ENCODE measurements around the gene NEK7.

NEK7 gene

DNA sequence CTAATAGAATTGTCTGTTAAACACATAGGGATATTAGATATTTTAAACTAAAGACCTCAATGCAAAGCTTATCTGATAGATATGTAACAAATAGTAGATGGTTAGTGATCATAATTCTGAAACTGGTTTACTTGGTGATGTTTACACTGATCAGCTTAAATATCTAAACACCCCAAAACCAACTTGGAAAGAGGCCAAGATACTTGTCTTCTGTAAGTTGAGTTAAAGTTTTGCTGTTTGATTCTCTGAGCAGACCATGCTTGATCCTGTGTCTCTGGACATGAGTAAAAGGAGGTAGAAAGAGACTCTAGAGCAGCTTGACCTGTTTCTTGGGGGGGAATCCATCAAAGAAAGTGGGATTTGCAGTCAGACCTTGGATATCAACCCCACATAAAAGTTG is 107.5 kb downstream of the NEK7 start:
- Histone ChIP-seq H3K27ac (ENCODE audit: low read depth in 2 of 2, low read length in 2 of 2) (no peak overlapping the region), H3K36me3 (ENCODE audit: control insufficient read depth in 2 of 2, insufficient read depth in 2 of 2, low read length in 2 of 2) (no peaks in the 10 kb centered on the region), H3K9ac (ENCODE audit: low read depth in 1 of 2, low read length in 2 of 2) (no peak overlapping the region), H3K27me3 (ENCODE audit: control insufficient read depth in 2 of 2, insufficient read depth in 2 of 2, low read length in 2 of 2) (no peaks in the 10 kb centered on the region), H3K4me1 (ENCODE audit: control insufficient read depth in 2 of 2, insufficient read depth in 2 of 2, low read length in 2 of 2) (no peaks in the 10 kb centered on the region), H3K4me3 (ENCODE audit: low read length in 2 of 2) (no peak overlapping the region), H3K9me3 (ENCODE audit: control insufficient read depth in 2 of 2, low read length in 2 of 2) (no peaks in the 10 kb centered on the region)

DNA sequence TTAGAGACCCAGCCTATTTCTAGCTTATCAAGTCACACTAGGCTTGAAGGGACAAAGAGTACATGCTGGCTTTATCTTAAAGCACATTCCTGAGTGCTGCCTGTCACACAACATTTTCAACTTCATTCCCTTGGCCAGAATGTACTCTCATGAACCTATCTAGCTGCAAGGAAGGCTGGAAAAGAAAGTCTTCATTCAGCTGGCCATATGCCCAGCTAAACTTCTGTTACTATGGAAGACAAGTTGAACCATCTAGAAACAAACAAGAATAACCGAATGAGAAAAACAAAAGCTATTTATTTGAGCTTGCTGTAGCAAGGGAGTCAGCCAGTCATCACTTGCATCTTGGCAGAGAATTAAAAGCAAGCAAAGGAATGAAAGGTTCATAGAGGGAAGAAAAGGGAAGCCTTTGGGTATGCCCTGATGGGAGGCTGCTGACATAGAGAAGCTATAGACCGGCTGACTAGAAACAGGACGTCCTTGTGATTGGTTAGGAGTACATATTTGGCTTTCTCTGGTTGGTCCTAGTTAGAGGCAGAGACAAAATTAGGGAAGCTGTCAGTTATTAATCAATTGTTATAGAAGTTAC is 108.4 kb downstream of the NEK7 start:
- H3K27ac ChIP-seq (ENCODE audit: low read depth in 2 of 2, low read length in 2 of 2) = no peak overlapping the region
- H3K9ac ChIP-seq (ENCODE audit: low read depth in 1 of 2, low read length in 2 of 2) = no peak overlapping the region
- H3K4me1 ChIP-seq (ENCODE audit: control insufficient read depth in 2 of 2, insufficient read depth in 2 of 2, low read length in 2 of 2) = no peaks in the 10 kb centered on the region
- H3K36me3 ChIP-seq (ENCODE audit: control insufficient read depth in 2 of 2, insufficient read depth in 2 of 2, low read length in 2 of 2) = no peaks in the 10 kb centered on the region
- H3K4me3 ChIP-seq (ENCODE audit: low read length in 2 of 2) = no peak overlapping the region
- H3K9me3 ChIP-seq (ENCODE audit: control insufficient read depth in 2 of 2, low read length in 2 of 2) = no peaks in the 10 kb centered on the region
- H3K27me3 ChIP-seq (ENCODE audit: control insufficient read depth in 2 of 2, insufficient read depth in 2 of 2, low read length in 2 of 2) = no peaks in the 10 kb centered on the region

DNA sequence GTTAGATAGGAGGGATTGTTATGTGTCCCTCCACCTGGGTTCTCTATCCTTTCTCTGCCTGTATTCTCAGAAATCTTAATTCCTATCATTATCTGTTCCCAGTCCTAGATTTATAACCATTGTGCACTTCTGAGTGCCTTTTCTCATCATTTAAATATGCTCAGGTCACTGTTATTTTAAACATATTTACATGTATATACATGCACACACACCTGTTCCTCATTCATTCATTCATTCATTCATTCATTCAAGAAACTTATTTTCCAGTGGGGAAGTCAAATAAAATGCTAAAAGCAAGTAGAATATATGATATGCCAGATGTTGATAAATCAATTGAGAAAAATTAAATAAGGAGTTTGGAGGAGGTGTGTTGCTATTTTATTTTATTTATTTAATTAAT is 110.3 kb downstream of the NEK7 start:
- no peaks in the 10 kb centered on the region for H3K9me3 ChIP-seq (ENCODE audit: control insufficient read depth in 2 of 2, low read length in 2 of 2)
- H3K4me3 ChIP-seq (ENCODE audit: low read length in 2 of 2) = no peak overlapping the region
- no peak overlapping the region for H3K9ac ChIP-seq (ENCODE audit: low read depth in 1 of 2, low read length in 2 of 2)
- no peak overlapping the region for H3K27ac ChIP-seq (ENCODE audit: low read depth in 2 of 2, low read length in 2 of 2)
- H3K27me3 ChIP-seq (ENCODE audit: control insufficient read depth in 2 of 2, insufficient read depth in 2 of 2, low read length in 2 of 2) = no peaks in the 10 kb centered on the region
- no peaks in the 10 kb centered on the region for H3K4me1 ChIP-seq (ENCODE audit: control insufficient read depth in 2 of 2, insufficient read depth in 2 of 2, low read length in 2 of 2)
- no peaks in the 10 kb centered on the region for H3K36me3 ChIP-seq (ENCODE audit: control insufficient read depth in 2 of 2, insufficient read depth in 2 of 2, low read length in 2 of 2)

DNA sequence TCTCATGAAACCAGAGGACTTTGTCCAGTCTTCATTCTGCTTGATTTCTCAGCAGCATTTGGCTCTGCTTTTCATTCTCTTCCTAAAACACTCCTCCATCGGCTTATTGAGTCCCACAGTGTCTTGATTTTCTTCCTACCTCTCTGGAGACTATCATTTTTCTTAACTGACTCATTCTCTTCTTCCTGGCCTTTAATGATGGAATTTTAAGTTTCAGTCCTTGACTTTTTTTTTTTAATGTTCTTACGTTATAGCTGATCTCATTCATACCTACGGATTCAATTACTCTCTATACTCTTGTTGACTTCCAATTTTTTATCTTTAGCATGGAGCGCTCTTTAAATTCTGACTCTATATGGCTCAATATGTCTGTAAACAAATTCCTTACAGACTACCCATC is 111.1 kb downstream of the NEK7 start:
- no peaks in the 10 kb centered on the region for H3K36me3 ChIP-seq (ENCODE audit: control insufficient read depth in 2 of 2, insufficient read depth in 2 of 2, low read length in 2 of 2)
- H3K9ac ChIP-seq (ENCODE audit: low read depth in 1 of 2, low read length in 2 of 2) = no peak overlapping the region
- H3K27ac ChIP-seq (ENCODE audit: low read depth in 2 of 2, low read length in 2 of 2) = no peak overlapping the region
- H3K9me3 ChIP-seq (ENCODE audit: control insufficient read depth in 2 of 2, low read length in 2 of 2) = no peaks in the 10 kb centered on the region
- no peaks in the 10 kb centered on the region for H3K4me1 ChIP-seq (ENCODE audit: control insufficient read depth in 2 of 2, insufficient read depth in 2 of 2, low read length in 2 of 2)
- H3K27me3 ChIP-seq (ENCODE audit: control insufficient read depth in 2 of 2, insufficient read depth in 2 of 2, low read length in 2 of 2) = no peaks in the 10 kb centered on the region
- no peak overlapping the region for H3K4me3 ChIP-seq (ENCODE audit: low read length in 2 of 2)

DNA sequence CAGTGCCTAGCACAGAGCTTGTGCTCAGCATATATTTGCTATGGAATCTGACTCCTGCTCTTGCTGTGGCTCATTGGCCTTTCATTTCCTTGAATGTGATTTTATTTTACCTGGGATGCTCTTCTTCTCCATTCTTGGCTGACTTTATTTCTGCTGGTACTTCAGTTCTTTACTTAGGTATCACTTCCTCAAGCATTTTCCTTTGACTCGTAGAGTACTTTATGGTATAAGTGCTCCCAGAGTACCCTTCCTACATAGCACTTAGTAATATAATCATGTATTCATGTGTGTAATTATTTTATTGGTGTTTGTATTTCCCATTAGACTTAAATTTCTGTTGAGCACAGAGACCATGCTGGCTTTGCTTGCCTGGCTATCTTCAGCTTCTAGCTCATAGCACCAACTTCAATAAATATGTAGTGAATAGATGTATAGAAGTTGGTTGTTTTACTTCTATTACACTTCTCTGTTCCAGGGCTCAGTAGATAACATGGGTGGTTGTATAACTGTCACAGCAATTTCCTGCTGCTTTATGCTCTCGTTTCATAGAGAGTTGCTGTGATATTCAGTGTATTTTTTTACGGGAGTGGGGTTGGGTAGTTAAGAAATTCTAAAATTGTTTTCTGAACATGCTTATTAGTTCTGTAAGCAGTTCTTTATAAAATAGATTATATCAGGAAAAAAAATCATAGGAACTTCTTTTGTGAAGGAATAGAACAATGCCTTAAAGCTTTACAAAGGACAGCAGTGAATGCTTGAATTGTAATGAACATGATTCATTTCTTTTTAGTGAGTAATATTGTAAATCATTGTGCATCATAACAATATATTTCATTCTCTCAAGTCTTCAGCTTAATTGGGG is 112.2 kb downstream of the NEK7 start:
- H3K27me3 ChIP-seq (ENCODE audit: control insufficient read depth in 2 of 2, insufficient read depth in 2 of 2, low read length in 2 of 2) = no peaks in the 10 kb centered on the region
- no peak overlapping the region for H3K4me3 ChIP-seq (ENCODE audit: low read length in 2 of 2)
- no peak overlapping the region for H3K27ac ChIP-seq (ENCODE audit: low read depth in 2 of 2, low read length in 2 of 2)
- no peaks in the 10 kb centered on the region for H3K9me3 ChIP-seq (ENCODE audit: control insufficient read depth in 2 of 2, low read length in 2 of 2)
- H3K9ac ChIP-seq (ENCODE audit: low read depth in 1 of 2, low read length in 2 of 2) = no peak overlapping the region
- H3K4me1 ChIP-seq (ENCODE audit: control insufficient read depth in 2 of 2, insufficient read depth in 2 of 2, low read length in 2 of 2) = no peaks in the 10 kb centered on the region
- no peaks in the 10 kb centered on the region for H3K36me3 ChIP-seq (ENCODE audit: control insufficient read depth in 2 of 2, insufficient read depth in 2 of 2, low read length in 2 of 2)

DNA sequence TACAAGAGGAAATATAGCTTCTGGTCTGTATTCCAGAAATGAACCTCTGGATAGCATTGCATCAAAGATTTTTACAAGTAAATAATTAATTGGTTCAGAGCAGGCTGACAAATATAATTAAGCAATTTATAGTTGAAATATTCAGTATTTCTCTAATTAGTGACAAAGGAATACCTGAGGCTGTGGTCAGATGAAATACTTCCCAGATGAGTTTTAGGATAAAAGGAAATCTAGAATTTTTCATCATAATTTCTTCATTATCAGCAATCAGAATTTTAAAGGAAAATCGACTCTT is 112.8 kb downstream of the NEK7 start:
- Histone ChIP-seq H3K36me3 (ENCODE audit: control insufficient read depth in 2 of 2, insufficient read depth in 2 of 2, low read length in 2 of 2) (no peaks in the 10 kb centered on the region), H3K4me1 (ENCODE audit: control insufficient read depth in 2 of 2, insufficient read depth in 2 of 2, low read length in 2 of 2) (no peaks in the 10 kb centered on the region), H3K27ac (ENCODE audit: low read depth in 2 of 2, low read length in 2 of 2) (no peak overlapping the region)

DNA sequence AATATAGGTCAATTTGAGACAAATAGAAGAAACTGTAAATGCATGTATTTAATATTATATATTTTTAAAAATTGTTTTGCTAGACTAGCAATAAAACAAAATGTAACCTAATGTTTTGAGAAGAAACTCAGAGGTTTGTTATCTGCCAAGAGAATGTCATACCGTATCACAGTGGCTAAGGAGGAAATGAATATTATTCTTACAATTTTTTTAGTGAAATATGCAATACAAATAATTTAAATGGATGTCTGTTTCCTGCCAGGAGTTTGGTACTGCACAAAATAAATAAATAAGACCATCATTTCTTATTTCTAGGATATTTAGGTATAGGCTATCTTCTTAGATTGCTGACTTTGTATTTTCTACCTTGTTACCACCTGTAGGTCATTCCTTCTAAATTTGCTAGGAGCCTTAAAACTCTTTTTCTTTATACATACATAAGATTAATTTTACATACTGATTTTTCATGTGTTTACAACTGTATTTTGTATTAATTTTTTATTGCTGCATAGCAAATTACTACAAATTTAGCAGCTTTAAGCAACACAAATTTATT is 113.6 kb downstream of the NEK7 start:
- Histone ChIP-seq H3K27ac (ENCODE audit: low read depth in 2 of 2, low read length in 2 of 2) (no peak overlapping the region), H3K36me3 (ENCODE audit: control insufficient read depth in 2 of 2, insufficient read depth in 2 of 2, low read length in 2 of 2) (no peaks in the 10 kb centered on the region), H3K27me3 (ENCODE audit: control insufficient read depth in 2 of 2, insufficient read depth in 2 of 2, low read length in 2 of 2) (no peaks in the 10 kb centered on the region), H3K9me3 (ENCODE audit: control insufficient read depth in 2 of 2, low read length in 2 of 2) (no peaks in the 10 kb centered on the region), H3K4me3 (ENCODE audit: low read length in 2 of 2) (no peak overlapping the region), H3K9ac (ENCODE audit: low read depth in 1 of 2, low read length in 2 of 2) (no peak overlapping the region), H3K4me1 (ENCODE audit: control insufficient read depth in 2 of 2, insufficient read depth in 2 of 2, low read length in 2 of 2) (no peaks in the 10 kb centered on the region)

More for the DNA sequence above, 112.8 kb downstream of the NEK7 start:
- Histone ChIP-seq H3K9ac (ENCODE audit: low read depth in 1 of 2, low read length in 2 of 2) (no peak overlapping the region), H3K4me3 (ENCODE audit: low read length in 2 of 2) (no peak overlapping the region), H3K9me3 (ENCODE audit: control insufficient read depth in 2 of 2, low read length in 2 of 2) (no peaks in the 10 kb centered on the region), H3K27me3 (ENCODE audit: control insufficient read depth in 2 of 2, insufficient read depth in 2 of 2, low read length in 2 of 2) (no peaks in the 10 kb centered on the region)

DNA sequence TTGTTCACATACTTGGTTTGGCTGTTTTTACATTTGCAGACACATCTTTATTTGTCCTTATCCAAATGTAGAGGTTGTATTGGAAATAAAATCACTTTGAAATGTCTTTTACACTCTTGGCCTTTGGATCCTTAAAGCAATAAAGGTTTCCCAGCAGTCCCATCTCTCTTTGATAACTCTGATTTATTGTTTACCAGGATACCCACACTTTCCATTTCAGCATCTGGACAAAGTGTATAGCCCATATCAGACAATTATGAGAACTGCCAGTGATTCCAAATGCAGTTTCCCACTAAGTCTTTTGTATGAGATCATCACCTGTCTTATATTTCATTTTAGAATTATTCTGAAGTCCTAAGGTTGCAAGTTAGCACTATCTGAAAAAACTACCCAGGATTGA is 114.7 kb downstream of the NEK7 start:
- H3K4me1 ChIP-seq (ENCODE audit: control insufficient read depth in 2 of 2, insufficient read depth in 2 of 2, low read length in 2 of 2) = no peaks in the 10 kb centered on the region
- no peaks in the 10 kb centered on the region for H3K27me3 ChIP-seq (ENCODE audit: control insufficient read depth in 2 of 2, insufficient read depth in 2 of 2, low read length in 2 of 2)
- H3K9me3 ChIP-seq (ENCODE audit: control insufficient read depth in 2 of 2, low read length in 2 of 2) = no peaks in the 10 kb centered on the region
- H3K4me3 ChIP-seq (ENCODE audit: low read length in 2 of 2) = no peak overlapping the region
- H3K27ac ChIP-seq (ENCODE audit: low read depth in 2 of 2, low read length in 2 of 2) = no peak overlapping the region
- no peaks in the 10 kb centered on the region for H3K36me3 ChIP-seq (ENCODE audit: control insufficient read depth in 2 of 2, insufficient read depth in 2 of 2, low read length in 2 of 2)
- H3K9ac ChIP-seq (ENCODE audit: low read depth in 1 of 2, low read length in 2 of 2) = no peak overlapping the region

DNA sequence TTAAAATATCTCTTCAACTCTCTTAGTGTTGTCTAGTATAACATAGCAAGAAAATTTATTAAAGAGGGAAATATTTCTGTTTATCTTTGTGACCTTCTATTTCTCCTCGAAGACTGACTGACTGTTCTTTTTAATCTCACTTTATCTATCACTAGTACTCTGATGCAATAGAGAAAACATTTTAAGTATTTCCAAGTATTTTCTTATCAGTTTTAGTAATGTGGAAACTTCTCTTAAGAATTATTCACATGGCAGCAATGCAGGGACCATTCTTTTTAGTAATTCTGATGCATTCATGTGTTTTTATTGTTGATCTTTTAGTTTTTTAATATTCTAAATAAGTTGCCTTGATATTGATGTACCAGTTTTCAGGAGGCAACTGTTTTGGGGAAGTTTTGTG is 115.7 kb downstream of the NEK7 start:
- Histone ChIP-seq H3K9me3 (ENCODE audit: control insufficient read depth in 2 of 2, low read length in 2 of 2) (no peaks in the 10 kb centered on the region), H3K4me1 (ENCODE audit: control insufficient read depth in 2 of 2, insufficient read depth in 2 of 2, low read length in 2 of 2) (no peaks in the 10 kb centered on the region), H3K36me3 (ENCODE audit: control insufficient read depth in 2 of 2, insufficient read depth in 2 of 2, low read length in 2 of 2) (no peaks in the 10 kb centered on the region), H3K9ac (ENCODE audit: low read depth in 1 of 2, low read length in 2 of 2) (no peak overlapping the region), H3K27ac (ENCODE audit: low read depth in 2 of 2, low read length in 2 of 2) (no peak overlapping the region), H3K27me3 (ENCODE audit: control insufficient read depth in 2 of 2, insufficient read depth in 2 of 2, low read length in 2 of 2) (no peaks in the 10 kb centered on the region), H3K4me3 (ENCODE audit: low read length in 2 of 2) (no peak overlapping the region)

DNA sequence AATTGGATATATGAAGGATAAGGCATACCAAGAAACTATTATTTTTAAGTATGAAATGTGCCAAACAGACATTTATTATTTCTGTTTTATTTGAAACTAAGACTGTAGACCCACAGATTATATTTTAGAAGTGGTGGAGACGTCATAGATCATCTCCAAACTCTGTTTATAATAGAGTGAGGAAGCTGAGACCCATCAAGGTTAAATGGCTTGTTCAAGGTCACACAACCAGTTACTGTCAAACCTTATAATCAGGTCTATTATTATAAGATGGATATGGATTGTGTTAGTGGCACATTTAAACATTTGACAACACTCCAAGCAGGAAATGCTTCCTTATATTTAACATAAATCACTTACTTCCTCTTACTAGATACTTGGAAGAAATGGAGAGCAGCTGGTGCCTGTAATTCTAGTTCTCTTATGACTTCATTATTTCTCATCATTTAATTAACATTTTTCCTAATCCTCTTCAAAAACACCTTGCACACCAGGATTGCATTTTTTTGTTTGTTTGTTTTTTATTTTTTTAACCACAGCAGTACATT is 117.0 kb downstream of the NEK7 start:
- Histone ChIP-seq H3K4me1 (ENCODE audit: control insufficient read depth in 2 of 2, insufficient read depth in 2 of 2, low read length in 2 of 2) (no peaks in the 10 kb centered on the region), H3K27ac (ENCODE audit: low read depth in 2 of 2, low read length in 2 of 2) (no peak overlapping the region)

More for the DNA sequence above, 117.0 kb downstream of the NEK7 start:
- Histone ChIP-seq H3K4me3 (ENCODE audit: low read length in 2 of 2) (no peak overlapping the region), H3K36me3 (ENCODE audit: control insufficient read depth in 2 of 2, insufficient read depth in 2 of 2, low read length in 2 of 2) (no peaks in the 10 kb centered on the region), H3K9ac (ENCODE audit: low read depth in 1 of 2, low read length in 2 of 2) (no peak overlapping the region), H3K27me3 (ENCODE audit: control insufficient read depth in 2 of 2, insufficient read depth in 2 of 2, low read length in 2 of 2) (no peaks in the 10 kb centered on the region), H3K9me3 (ENCODE audit: control insufficient read depth in 2 of 2, low read length in 2 of 2) (no peaks in the 10 kb centered on the region)
